ACC112 (cell line): ENCODE data around the gene PTCD3.

Source experiments
- H2AFZ ChIP-seq: fragments of 200-600 bp; sonication (generic); one replicate; pipeline ENCODE4 v1.6.0; 2017; ENCODE audit warnings: antibody characterized with exemption, low read length; ENCODE audit not compliant: unreplicated experiment
- H3K27ac ChIP-seq: fragments of 200-600 bp; sonication (generic); 2 replicates; pipeline ENCODE4 v1.5.1; 2014; ENCODE audit warnings: low read depth, mild to moderate bottlenecking, antibody characterized with exemption, low read length, moderate library complexity
- H3K27me3 ChIP-seq: fragments of 200-600 bp; sonication (generic); 2 replicates; pipeline ENCODE4 v1.6.1; 2014; ENCODE audit warnings: mild to moderate bottlenecking, antibody characterized with exemption, low read length, moderate library complexity, mixed read lengths; ENCODE audit not compliant: insufficient read depth
- H3K36me3 ChIP-seq: fragments of 200-600 bp; sonication (generic); 2 replicates; pipeline ENCODE4 v1.6.1; 2016; ENCODE audit warnings: mild to moderate bottlenecking, antibody characterized with exemption, low read length, moderate library complexity, mixed read lengths; ENCODE audit not compliant: insufficient read depth
- H3K4me1 ChIP-seq: fragments of 200-600 bp; sonication (generic); one replicate; pipeline ENCODE4 v1.6.1; 2016; ENCODE audit warnings: low read length, mixed read lengths; ENCODE audit not compliant: insufficient read depth, unreplicated experiment, control insufficient read depth
- H3K4me3 ChIP-seq: fragments of 200-600 bp; sonication (generic); 2 replicates; pipeline ENCODE4 v1.5.1; 2014; ENCODE audit warnings: mild to moderate bottlenecking, low read depth, low read length
- H3K79me2 ChIP-seq: fragments of 200-600 bp; sonication (generic); one replicate; pipeline ENCODE4 v1.6.0; 2016; ENCODE audit warnings: low read length; ENCODE audit not compliant: control insufficient read depth, unreplicated experiment, insufficient read depth

The PTCD3 gene

DNA sequence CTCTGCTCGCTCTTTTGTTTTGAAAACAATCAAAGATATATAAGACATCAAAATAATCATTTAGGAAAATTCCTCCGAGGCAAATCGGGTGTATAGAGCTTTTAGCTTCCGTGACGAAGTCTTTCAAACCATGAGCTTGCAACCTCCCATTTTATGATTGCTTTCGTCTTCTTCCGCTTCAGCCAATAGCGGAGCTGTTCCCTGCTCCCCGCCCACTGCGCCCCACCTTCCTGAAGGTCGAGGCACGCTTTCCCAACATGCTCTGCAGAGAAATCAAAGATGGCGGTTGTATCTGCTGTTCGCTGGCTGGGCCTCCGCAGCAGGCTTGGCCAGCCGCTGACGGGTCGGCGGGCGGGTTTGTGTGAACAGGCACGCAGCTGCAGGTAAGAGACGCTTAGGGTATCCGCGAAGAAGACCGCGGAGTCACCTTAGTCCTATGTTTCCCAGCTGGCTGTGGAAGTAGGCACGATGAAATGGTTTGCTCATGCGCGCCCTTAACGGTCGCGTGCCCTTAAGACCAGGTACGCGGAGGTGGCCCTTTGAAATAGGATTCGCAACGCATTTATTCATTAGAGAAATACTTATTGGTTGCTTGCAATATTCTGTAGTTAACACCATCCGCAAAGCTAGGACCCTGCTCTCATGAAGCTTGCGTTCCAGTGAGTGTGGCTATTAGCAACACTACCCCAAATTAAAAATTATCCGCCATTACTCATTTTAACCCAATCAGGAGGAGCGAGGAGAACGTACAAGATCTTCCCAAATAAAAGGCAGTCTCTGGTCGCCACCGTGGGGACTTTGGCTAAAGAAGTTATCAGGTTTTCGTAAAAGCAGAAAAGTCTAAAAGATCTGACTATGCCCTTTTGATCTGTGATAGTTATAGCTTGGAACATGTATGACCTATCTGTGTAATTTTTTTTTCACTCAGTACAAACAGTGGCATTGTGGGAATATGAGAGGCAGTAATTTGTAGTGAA is at the start of gene PTCD3:
Gene PTCD3 (plus strand): TSS at position 267 of the 977 bp plus-strand sequence. CDS start 13 bp downstream, at position 280.
- Histone ChIP-seq H2AFZ (peak within 1 kb of the TSS; percentile 100), H3K27me3 (no peaks in the 10 kb centered on the region), H3K4me1 (peaks cover 25% of the 10 kb centered on the region), H3K4me3 (peak within 1 kb of the TSS; percentile 100), H3K27ac (peak within 1 kb of the TSS; percentile 76), H3K79me2 (peaks cover 88% of the 10 kb centered on the region), H3K36me3 (peaks cover 41% of the 10 kb centered on the region)

DNA sequence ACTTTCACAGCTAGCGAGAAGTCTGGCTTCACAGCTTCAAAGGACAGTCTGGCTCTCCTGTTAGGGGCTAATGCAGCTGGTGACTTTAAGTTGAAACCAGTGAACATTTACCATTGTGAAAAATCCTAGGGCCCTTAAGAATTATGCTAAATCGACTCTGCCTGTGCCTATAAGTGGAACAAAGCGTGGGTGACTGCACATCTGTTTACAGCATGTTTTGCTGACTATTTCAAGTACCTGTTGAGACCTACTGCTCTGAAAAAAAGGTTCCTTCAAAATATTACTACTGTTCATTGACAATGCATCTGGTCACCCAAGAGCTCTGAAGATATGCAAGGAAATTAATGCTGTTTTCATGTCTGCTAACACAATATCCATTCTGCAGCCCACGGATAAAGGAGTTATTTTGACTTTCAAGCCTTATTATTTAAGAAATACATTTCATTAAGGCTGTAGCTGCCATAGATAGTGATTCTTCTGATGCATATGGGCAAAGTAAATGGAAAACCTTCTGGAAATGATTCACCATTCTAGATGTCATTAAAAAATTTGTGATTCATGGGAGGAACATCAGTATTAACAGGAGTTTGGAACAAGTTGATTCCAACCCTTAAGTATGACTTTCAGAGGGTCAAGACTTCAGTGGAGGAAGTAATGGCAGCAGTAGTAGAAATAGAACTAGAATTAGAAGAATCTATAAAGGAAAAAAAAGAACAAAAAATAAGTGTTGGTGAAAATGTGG is 49.3 kb upstream of the PTCD3 start:
- Histone ChIP-seq H3K4me1 (peaks cover 11% of the 10 kb centered on the region), H3K27ac (no peak overlapping the region), H3K79me2 (no peaks in the 10 kb centered on the region), H3K27me3 (no peaks in the 10 kb centered on the region), H3K4me3 (no peak overlapping the region), H3K36me3 (peaks cover 25% of the 10 kb centered on the region), H2AFZ (no peak overlapping the region)

DNA sequence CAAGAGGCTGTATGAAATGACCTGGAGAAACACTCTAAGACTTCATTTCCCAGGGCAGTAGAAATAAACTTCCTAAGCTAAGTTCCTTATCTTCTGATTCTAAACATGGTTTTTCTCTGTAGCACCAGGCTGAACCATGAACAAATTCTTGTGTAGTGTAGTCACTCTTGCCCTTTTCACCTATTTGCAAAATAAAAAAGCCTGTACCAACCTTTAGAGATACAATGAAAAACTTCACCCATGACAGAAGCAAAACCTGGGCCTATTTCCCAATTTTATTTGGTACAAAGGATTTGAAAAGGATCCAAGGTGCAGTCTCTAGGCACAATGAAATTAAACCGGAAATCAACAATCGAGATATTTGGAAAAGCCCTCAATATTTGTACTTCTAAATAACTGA is 44.0 kb upstream of the PTCD3 start:
- H3K36me3 ChIP-seq: peaks cover 59% of the 10 kb centered on the region
- peak overlapping the region; percentile 81 for H3K27ac ChIP-seq

DNA sequence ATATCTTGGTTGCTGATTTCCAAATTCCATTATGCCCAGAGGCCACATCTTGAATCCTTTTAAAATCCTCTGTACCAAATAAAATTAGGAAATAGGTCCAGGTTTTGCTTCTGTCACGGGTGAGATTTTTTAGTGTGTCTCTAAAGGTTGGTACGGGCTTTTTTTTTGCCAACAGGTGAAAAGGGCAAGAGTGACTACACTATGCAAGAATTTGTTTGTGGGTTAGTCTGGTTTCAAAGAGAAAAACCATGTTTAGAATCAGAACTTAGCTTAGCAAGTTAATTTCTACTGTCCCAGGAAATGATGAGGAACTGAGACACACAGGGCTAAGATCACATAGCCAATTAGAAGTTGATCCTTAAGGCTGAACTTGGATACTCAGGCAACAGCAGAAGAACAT is 42.0 kb upstream of the PTCD3 start:
- H3K36me3 ChIP-seq: peaks cover 72% of the 10 kb centered on the region
- H3K4me3 ChIP-seq: no peak overlapping the region; the same call in 1 of the 2 replicates
- H3K79me2 ChIP-seq: no peaks in the 10 kb centered on the region

More for the DNA sequence above, 44.0 kb upstream of the PTCD3 start:
- peaks cover 28% of the 10 kb centered on the region for H3K4me1 ChIP-seq
- H2AFZ ChIP-seq: no peak overlapping the region
- no peak overlapping the region for H3K4me3 ChIP-seq
- no peaks in the 10 kb centered on the region for H3K79me2 ChIP-seq
- no peaks in the 10 kb centered on the region for H3K27me3 ChIP-seq

DNA sequence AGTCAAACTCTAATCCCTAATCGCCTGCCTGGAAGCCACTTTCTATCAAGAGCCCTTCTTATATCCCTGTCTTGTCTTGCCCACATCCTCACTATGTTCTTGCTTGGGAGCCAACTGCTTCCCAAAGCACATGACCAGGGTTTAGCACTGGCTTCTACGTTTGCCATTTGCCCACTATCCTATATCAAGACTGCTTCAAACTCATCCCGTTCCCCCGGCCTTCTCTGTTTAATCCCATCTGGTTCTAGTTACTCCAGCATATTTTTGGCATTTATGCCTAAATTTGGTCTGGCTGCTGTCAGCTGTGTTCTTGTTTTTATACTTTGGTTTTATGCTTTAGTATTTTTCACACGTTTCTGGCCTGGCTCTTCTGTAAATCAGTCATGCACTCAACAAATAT is 40.5 kb upstream of the PTCD3 start:
- no peaks in the 10 kb centered on the region for H3K27me3 ChIP-seq
- H3K36me3 ChIP-seq: peaks cover 80% of the 10 kb centered on the region
- no peaks in the 10 kb centered on the region for H3K79me2 ChIP-seq
- no peak overlapping the region for H2AFZ ChIP-seq
- no peak overlapping the region for H3K27ac ChIP-seq
- no peak overlapping the region for H3K4me3 ChIP-seq
- peaks cover 29% of the 10 kb centered on the region for H3K4me1 ChIP-seq

More for the DNA sequence above, 42.0 kb upstream of the PTCD3 start:
- Histone ChIP-seq H3K27me3 (no peaks in the 10 kb centered on the region), H3K4me1 (peaks cover 28% of the 10 kb centered on the region), H3K27ac (peak overlapping the region; percentile 74), H2AFZ (no peak overlapping the region)

DNA sequence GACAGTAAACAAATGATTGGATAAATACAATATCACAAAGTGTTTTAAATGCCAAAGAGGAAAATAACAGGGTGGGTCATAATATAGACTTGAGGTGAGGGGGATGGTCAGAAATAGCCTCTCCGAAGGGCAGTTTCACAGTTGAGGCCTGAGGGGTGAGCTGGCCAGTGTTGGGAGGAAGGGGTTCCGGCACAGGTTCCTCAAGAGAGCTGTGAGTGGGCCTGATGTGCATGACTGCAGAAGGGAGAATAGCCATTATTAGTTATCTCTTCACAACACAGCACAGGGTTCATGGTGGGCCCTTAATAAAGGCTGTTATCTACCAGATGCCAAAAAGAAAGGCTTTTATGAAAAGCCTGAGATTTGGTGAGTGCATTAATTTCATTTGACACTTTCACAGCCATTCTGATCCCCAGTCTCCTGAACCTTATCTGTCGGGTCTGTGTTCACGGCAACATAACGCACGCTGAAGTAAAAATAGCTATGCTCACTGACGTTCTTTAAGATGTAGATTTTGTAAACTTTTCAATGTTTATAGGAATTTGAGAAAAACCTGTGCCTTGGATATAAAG is 39.9 kb upstream of the PTCD3 start:
- H3K79me2 ChIP-seq: no peaks in the 10 kb centered on the region
- H3K4me3 ChIP-seq: no peak overlapping the region
- no peak overlapping the region for H3K27ac ChIP-seq
- H3K27me3 ChIP-seq: no peaks in the 10 kb centered on the region
- peaks cover 29% of the 10 kb centered on the region for H3K4me1 ChIP-seq
- no peak overlapping the region for H2AFZ ChIP-seq
- peaks cover 80% of the 10 kb centered on the region for H3K36me3 ChIP-seq

DNA sequence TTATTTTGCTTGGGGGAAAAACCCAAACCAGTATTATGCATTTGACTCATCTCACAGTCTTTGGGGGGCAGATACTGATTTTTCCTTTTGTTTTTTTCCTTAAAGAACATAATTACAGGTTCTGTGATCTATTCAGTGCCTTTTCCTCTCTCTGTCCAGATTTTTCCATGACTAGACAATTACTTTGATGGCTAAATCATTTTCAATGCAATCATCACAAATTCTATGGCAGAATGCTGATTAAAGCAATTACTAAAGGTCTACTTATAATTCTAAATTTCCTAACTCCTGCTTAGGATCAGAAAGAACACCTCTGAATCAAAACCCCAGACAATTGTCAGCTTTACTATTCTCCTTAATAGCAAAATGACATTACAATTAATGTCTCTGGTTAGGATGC is 39.1 kb upstream of the PTCD3 start:
- Histone ChIP-seq H3K79me2 (no peaks in the 10 kb centered on the region), H3K27me3 (no peaks in the 10 kb centered on the region), H3K4me1 (peaks cover 26% of the 10 kb centered on the region), H3K27ac (no peak overlapping the region), H3K4me3 (no peak overlapping the region), H2AFZ (no peak overlapping the region), H3K36me3 (peaks cover 76% of the 10 kb centered on the region)

DNA sequence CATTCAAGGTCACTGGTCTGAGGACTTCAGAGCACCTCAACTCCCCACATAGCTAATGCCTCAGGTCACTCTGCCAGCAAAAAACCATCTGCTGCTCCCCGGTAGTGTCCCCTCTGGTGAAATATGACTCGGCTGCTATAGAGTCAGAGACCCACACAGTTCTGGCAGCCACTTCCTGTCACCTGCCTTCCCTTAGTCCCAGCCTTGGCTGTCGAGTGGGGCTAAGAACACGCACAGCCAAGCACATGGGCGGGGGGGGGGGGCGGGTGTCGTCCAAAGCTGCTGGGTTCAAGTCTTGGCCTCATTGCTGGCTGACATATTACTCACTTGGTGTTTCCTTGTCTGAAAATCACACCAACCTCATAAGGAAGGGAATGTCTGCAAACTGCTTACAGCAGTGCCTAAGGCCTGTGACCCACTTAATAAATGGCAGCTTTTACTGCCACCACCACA is 37.9 kb upstream of the PTCD3 start:
- H3K27me3 ChIP-seq: no peaks in the 10 kb centered on the region
- no peaks in the 10 kb centered on the region for H3K79me2 ChIP-seq
- H3K4me3 ChIP-seq: no peak overlapping the region
- H3K27ac ChIP-seq: no peak overlapping the region
- H2AFZ ChIP-seq: no peak overlapping the region
- H3K36me3 ChIP-seq: peaks cover 70% of the 10 kb centered on the region
- peaks cover 29% of the 10 kb centered on the region for H3K4me1 ChIP-seq

DNA sequence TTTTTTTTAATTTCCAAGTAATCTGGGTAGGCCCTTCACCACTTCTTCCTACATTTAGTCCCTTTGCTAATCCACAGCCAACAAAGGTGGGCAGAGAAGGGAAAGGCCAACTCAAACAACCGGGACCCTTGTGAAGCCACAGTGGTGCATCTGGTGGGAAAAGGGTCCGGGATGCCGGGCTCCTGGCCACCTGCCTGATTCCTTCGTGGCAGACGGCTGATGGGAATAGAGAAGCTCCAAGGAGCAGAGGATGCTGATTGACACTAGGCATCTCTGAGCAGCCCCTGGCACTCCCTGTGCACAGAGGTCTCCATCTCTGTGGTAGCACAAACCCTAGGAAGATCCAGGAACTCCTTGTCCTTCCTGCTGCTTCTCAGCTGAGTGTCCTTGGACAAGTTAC is 37.4 kb upstream of the PTCD3 start:
- Histone ChIP-seq H3K4me1 (peaks cover 30% of the 10 kb centered on the region), H3K79me2 (no peaks in the 10 kb centered on the region), H2AFZ (no peak overlapping the region), H3K27ac (no peak overlapping the region), H3K4me3 (no peak overlapping the region), H3K27me3 (no peaks in the 10 kb centered on the region), H3K36me3 (peaks cover 67% of the 10 kb centered on the region)

DNA sequence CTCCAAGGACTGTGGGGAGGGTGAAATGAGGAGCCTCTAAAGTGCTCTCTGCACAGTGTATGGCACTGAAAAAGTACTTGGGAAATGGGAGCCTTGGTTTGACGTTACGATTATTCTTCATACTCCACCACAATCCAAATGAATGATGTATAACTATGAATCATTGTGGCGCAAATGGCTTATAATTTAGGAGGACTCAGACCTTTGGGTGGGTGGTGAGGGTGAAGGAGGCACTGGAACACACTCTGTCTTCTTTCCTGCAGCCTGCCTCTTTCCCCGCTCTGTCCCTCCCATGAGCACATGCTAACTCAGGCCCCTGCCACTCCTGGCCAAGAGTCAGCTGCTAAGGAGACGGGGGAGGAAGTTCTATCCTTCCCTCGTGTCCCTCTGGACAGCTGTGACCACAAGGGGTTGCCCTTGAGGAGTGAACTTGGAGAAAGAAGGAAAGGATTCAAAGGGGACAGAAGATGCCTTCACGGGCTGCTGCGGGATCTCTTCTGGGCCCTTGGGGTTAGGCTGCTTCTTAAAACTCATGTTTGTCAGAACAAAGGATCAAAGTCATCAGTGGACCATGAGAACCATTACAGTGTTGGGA is 36.8 kb upstream of the PTCD3 start:
- Histone ChIP-seq H2AFZ (no peak overlapping the region), H3K27ac (no peak overlapping the region), H3K27me3 (no peaks in the 10 kb centered on the region), H3K4me3 (no peak overlapping the region), H3K36me3 (peaks cover 67% of the 10 kb centered on the region), H3K4me1 (peaks cover 29% of the 10 kb centered on the region), H3K79me2 (no peaks in the 10 kb centered on the region)
